Activated T-helper 1 cell treated with anti-CD3 and anti-CD28 coated beads, Interleukin-2, amount 50 U/mL, for 16 hours (primary cell): ENCODE measurements around the gene PHYHD1.
"Not testable (repeated sequence)": the region's sequence is repeated elsewhere in the genome, so short reads cannot be mapped to it uniquely, and the experiment has no call there.

Experiments used
- DNase-seq, 2 donors: peaks; one replicate each; pipeline ENCODE4 v3.0.0-alpha.2; 2020; ENCODE audit warnings: low read depth in 1 of 2, low spot score in 1 of 2

Gene PHYHD1

DNA sequence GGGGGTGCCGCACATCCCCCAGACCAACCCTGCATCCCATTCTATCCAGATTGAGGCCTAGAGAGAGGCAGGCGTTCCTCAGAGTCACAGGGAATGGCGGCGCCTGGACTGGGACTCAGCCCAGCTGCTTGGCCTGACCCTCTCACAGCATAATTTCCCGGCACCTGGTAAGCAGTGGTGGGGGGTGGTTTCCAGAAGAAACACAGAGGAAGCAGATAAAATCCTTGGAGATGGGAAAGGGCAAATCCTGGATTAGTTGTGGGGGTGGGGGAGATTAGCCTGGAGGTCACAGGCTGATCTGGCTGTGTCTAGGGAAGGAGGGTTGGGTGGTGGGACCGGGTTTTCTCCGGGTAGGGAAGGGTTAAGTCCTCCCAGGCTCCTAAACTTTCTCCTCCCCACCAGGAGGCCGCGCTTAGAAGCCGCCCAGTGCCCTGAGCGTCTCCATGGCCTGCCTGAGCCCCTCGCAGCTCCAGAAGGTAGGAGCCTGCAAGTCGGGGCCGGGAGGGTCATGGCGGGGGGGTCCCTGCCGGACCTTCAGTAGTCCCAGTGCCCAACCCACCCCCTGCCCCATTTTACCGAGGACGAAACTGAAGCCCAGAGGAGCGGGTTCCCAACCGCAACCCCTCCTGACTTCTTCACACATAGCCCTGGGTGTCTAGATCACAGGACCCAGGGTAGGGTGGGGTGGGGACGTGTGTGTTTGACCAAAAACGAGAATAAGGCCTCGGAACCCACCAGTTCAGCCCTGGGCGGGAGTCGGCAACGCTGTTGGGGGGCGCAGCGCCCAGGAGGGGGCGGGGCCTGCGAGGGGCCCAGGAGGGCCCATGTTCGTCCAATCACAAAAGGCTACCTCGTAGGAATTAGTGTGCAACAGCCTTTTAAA, 1.3 kb downstream of the PHYHD1 start:
- DNase-seq: no peak

DNA sequence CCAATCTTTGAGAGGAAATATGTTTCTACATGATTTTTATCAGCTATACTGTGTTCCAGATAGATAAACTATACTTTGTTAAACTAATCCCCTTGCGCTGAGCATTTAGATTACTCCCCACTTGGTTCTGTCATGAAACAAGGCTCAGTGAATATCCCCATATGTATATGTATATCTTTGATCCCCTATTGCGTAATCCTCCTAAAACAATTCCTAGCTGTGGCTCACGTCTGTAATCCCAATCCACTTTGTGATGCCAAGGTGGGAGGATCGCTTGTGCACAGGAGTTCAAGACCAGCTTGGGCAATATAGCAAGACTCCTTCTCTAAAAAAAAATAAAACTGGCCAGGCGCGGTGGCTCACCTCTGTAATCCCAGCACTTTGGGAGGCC, 2.7 kb downstream of the PHYHD1 start:
- no peak for DNase-seq

GRCh38 chr9:128927731-128928411, 7.1 kb downstream of the PHYHD1 start:
- DNase-seq: peak; percentile 22 to 29

- DNase-seq: no peak
These were observed 7.8 kb downstream of the PHYHD1 start for GRCh38 chr9:128928624-128929023.

- DNase-seq: no peak
These were observed 8.8 kb downstream of the PHYHD1 start for GRCh38 chr9:128929560-128929959.

- no peak for DNase-seq
These were observed 12.9 kb downstream of the PHYHD1 start for GRCh38 chr9:128933731-128934130.

DNA sequence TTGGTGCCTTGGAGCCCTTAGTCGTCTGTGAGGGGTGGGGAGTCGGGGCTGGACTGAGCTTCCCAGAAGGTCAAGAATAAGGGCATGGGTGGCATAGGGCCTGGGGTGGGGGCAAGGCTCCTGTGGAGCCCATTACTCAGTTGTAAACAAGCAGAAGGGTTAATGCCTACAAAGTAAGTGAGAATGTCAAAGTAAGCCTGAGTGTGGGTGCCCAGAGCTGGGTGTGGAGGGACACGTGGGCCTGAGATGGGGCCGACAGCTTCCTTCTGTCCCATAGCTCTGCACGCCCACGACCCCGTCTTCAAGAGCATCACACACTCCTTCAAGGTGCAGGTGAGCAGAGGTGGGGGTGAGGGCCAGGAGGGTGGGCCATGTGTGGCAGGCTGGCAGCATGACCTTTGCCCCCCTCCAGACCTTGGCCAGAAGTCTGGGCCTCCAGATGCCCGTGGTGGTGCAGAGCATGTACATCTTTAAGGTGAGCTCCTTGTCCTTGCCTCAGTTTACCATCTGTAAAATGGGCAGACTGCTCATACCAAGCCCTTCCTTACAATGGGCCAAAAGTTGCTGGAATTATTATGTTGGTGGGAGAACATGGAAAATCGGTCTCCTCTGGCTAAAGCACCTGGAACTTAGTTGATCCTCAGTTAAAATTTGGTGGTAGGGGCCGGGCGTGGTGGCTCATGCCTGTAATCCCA, 15.5 kb downstream of the PHYHD1 start:
- no peak for DNase-seq

GRCh38 chr9:128937310-128938165, 16.8 kb downstream of the PHYHD1 start:
- DNase-seq: no peak

- DNase-seq: no peak
These were observed 19.6 kb downstream of the PHYHD1 start for GRCh38 chr9:128940271-128940921.

DNA sequence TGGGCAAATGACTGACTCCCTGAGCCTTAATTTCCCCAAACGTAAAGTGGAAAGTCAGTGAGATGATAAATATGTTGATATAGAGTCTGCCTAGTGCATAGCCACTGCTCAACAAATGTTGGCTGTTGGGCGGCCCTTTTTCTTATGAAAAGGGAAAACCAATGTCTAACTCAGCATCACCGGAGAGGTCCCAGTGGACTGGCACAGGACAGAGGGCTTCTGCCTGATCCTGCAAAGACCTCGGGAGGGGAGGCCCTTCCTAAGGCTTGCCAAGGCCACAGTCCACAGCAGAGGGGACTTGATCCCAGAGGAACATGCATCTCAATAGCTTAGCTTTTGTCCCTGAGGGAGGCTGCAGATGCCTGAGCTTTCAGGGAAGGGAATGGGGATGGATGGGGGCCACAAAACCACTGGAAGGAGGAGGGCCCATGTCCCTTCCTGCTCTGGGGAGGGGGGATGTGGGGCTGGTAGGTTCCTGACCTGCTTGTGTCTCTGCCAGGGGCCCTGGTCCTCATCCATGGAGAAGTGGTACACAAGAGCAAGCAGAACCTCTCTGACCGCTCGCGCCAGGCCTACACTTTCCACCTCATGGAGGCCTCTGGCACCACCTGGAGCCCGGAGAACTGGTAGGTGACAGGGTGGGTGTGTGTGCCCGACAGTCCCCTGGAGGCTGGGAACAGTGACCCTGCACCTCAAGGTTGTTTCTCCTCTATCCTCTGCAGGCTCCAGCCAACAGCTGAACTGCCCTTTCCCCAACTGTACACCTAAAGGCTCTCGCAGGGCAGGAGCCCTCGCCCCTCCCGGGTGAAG, 20.4 kb downstream of the PHYHD1 start:
- DNase-seq: no peak

- DNase-seq: no peak
These were observed 23.2 kb downstream of the PHYHD1 start for GRCh38 chr9:128943832-128944620.

- not testable (repeated sequence) for DNase-seq
These were observed 24.2 kb downstream of the PHYHD1 start for GRCh38 chr9:128944966-128945365.

DNA sequence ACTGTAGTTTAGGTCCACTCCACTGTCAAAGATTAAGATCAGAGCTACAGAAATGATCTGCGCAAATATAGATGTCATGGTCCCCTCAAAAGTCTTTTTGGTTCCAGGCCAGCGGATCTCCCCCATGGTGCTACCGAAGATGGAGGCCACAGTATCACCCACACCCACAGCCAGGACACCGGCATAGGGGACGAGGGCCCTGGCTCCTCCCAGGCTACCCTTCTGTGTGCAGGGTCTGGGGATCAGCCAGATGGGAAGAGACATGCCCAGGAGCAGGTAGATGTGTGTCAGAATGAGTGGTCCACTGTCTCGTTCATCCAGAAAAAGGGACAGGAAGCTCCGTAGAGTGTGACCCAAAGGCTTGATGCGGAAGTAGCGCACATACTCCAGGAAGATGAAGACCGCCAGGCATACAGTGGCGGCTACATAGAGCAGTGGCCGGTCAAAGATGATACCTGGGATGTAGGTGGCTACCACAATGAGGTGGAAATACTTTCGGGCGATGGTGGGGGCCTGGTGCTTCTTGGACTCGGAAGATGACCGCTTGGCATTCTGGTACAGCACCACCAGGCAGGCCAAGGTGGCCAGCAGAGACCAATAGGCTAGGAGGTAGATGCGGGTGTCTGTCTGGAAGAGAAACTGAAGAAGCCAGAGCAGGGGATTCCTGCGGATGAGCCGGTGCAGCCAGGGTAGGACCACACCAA, 25.2 kb downstream of the PHYHD1 start:
- no peak for DNase-seq

DNA sequence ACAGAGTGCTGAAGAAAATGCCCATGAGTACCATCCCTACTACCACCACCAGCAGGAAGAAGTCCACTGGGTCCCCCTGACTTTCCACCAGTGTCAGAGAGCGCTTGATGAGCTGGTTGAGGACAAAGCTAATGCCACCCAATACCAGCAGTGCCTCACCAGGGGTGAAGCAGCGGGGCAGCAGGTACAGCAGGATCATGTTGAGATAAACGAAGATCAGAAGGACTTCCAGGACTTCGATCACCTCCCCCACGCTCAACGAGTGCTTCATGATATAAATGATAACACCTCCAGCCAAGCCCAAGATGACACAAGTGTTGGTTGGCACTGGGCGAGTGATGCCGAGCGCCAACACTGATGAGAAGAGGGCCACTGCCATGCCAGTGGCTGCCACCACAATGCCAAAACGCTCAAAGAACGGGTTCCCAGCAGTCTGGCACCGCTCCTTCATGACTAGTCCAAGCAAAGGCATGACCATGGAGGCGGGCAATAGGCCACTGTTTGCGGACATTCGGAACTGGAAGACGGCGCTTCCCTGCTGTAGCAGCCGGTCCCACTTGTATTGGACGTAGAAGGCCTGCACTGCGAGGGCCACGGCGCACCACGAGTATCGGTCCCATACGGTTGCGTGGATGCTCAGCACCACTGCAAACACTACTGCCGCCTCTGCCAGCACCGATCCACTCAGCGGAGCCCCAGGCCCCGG, 25.9 kb downstream of the PHYHD1 start:
- peak in 1 of 2 donors; percentile 5 for DNase-seq

DNA sequence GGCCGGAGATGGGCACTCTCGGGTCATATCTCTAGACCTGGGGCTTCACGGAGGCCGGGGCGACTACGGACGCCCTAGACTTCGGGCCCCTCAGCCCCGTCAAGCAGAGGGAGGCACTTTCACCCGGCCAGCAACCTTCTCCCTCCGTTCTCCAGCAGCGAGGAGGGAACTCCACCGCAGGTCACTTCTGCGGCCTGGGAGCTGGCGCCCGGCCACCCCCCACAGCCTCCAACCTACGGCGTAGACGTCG, 26.4 kb downstream of the PHYHD1 start:
- DNase-seq: no peak

GRCh38 chr9:128947527-128948301, 26.9 kb downstream of the PHYHD1 start, which contains the start of the genes DOLK and NUP188:
Gene DOLK, minus strand, starts transcription at chr9:128947603. Its CDS starts 300 bp downstream, at chr9:128947303.
Gene NUP188, plus strand, starts transcription at chr9:128947699. Its CDS starts 21 bp downstream, at chr9:128947720.
- DNase-seq: peak; percentile 99

GRCh38 chr9:128961403-128961802, 40.6 kb downstream of the PHYHD1 start:
- not testable (repeated sequence) for DNase-seq
